ENCODE results near the gene TCF3.

TCF3 gene

DNA sequence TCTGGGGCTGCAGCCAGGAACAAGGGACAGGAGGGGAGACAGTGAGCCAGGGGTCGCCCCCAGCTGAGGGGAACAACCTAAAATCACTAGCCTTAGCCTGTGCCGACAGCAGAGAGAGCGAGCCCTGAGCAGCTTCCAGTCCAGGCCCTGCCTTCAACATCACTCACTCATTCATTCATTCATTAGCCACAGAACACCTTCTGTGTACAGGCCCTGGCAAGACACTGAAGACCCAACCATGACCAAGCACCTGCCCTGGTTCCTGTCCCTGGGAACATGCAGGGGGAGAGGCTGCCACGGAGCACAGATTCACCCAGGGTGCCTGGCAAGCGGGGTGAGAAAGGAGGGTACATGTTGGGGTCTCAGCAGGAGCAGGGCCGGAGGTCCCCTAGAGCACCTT lies 89.2 kb downstream of the TCF3 start:
- TF ChIP-seq Cebpa-rat (IDR thresholded peaks at IDR 0.05) = no peak
- Histone ChIP-seq H3K4me1 (peaks cover 31 to 53% (median 38%) of the 10 kb centered on the region in 10 experiments), H3K9ac (peak overlapping the region in 6 of 11 experiments; percentile 1 to 41 (median 26); a peak in 4 of 22 replicates), H3K4me3 (no peak overlapping the region), H3K27me3 (no peaks in the 10 kb centered on the region), H3K27ac (no peak overlapping the region), H4K20me1 (peaks cover 64 to 93% (median 80%) of the 10 kb centered on the region in 11 experiments), H3K36me3 (peaks cover 0 to 75% (median 51%) of the 10 kb centered on the region in 11 experiments; a peak in 18 of 22 replicates), H3K9me3 (replicated peaks in 1 of 11) (no peaks in the 10 kb centered on the region), H3K4me2 (no peak overlapping the region)

GRCh38 chr19:1561236-1561842 lies 91.1 kb downstream of the TCF3 start:
- Histone ChIP-seq H3K27me3 (no peaks in the 10 kb centered on the region), H3K9ac (peak overlapping the region in 10 of 11 experiments; percentile 0 to 52 (median 46); a peak in 14 of 22 replicates), H3K36me3 (peaks cover 5 to 94% (median 69%) of the 10 kb centered on the region in 11 experiments), H3K4me1 (peaks cover 31 to 53% (median 38%) of the 10 kb centered on the region in 10 experiments), H4K20me1 (peaks cover 63 to 100% (median 98%) of the 10 kb centered on the region in 11 experiments), H3K4me2 (peak overlapping the region; percentile 21 to 70 (median 54); a peak in 21 of 22 replicates), H3K9me3 (replicated peaks in 1 of 11) (no peaks in the 10 kb centered on the region), H3K4me3 (no peak overlapping the region), H3K27ac (peak overlapping the region in 6 of 11 experiments; percentile 4 to 47 (median 21); a peak in 7 of 22 replicates)
- no peak for TF ChIP-seq Cebpa-rat (IDR thresholded peaks at IDR 0.05)

DNA sequence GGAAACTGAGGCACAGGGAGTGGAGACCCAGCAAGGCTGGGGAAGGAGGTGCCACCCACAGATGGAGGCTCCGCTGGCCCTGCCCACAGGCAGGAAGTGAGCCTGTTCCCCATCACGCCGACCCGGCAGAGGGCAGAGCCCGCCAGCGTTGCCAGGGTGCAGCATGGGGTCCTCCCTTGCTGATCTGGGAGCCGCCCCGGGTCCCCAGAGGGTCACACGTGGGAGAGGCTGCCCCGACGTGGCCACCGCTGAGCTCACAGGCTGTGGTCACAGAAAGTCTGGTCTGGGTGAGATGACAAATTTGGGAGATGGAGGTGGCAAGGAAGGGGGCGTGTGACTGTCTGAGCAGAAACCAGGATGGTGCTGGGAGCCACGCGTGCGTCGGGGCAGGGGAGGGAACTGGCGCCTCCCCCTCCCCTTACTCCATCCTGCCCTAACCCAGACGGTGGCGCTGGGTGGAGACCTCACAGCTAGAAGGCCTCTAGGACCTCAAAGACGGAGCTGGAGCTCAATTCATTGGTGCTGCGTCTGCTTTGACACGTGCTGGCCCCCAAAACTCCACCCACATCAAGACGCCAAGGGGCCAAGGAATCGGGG lies 92.0 kb downstream of the TCF3 start:
- H3K4me1 ChIP-seq = peaks cover 21 to 43% (median 28%) of the 10 kb centered on the region in 10 experiments
- TF ChIP-seq Cebpa-rat (IDR thresholded peaks at IDR 0.05) = no peak
- no peaks in the 10 kb centered on the region for H3K9me3 ChIP-seq (replicated peaks in 1 of 11)
- H3K27me3 ChIP-seq = no peaks in the 10 kb centered on the region
- peak overlapping the region; percentile 21 to 52 (median 45); a peak in 13 of 22 replicates for H3K9ac ChIP-seq
- no peak overlapping the region for H3K4me3 ChIP-seq
- peak overlapping the region; percentile 21 to 70 (median 54); a peak in 21 of 22 replicates for H3K4me2 ChIP-seq
- peaks cover 13 to 98% (median 76%) of the 10 kb centered on the region in 11 experiments for H3K36me3 ChIP-seq
- peak overlapping the region in 8 of 11 experiments; percentile 4 to 47 (median 21); a peak in 13 of 22 replicates for H3K27ac ChIP-seq
- H4K20me1 ChIP-seq = peaks cover 54 to 100% (median 98%) of the 10 kb centered on the region in 11 experiments; a peak in 21 of 22 replicates
